ENCODE measurements around the gene CREBBP.

The CREBBP gene

DNA sequence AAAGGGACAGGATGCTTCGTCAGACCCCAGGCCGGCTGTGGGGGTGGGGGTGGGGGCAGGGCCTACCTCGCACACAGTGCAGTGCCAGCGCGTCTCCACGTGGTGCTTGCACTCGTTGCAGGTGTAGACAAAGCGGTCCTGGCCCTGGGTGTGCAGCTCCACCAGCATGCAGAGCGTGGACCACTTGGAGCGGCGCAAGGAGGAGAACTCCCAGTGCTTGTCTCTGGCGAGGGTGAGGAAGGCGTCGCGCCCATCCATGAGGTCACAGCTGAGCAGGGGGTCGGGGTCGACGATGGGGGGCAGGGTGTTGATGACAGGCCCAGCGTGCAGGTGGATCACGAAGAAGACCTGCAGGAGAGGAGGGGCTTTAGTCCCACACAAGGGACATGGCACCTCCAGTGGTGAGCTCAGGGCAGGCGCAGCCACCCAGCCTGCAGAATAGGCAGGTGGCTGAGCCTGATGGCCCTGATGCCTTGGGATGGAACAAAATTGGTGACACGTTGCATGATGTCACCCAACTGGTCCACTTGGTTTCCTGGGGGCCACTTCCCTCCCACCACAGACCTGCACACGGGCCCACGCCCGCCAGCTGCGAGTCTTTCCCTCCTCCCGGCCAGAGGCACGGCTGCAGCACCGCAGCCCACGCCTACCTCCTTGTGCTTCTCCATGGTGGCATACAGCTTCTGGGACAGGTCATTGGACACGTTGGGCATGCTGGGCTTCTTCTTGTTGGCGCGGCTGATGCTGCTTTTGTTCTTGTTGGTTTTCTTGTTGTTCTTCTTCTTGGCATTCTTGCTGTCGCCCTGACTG lies 149.2 kb downstream of the CREBBP start:
- H3K36me3 ChIP-seq (replicated peaks): peaks cover 55% of the 10 kb centered on the region
- H3K27me3 ChIP-seq (replicated peaks): no peaks in the 10 kb centered on the region
- no peak overlapping the region for H3K27ac ChIP-seq
- in situ Hi-C loops (cut with HindIII; ENCODE audit: low pct_ligation_motif_present, low sequenced_read_pairs): no loop called here
- no peak for DNase-seq
- H3K4me3 ChIP-seq (ENCODE audit: low read depth, low read length): no peak overlapping the region
- no peak for TF ChIP-seq CTCF (IDR thresholded peaks at IDR 0.05; ENCODE audit: low read depth, low read length, missing control alignments)

- peaks cover 48% of the 10 kb centered on the region for H3K36me3 ChIP-seq (replicated peaks)
- DNase-seq: no peak
- no peak for TF ChIP-seq CTCF (IDR thresholded peaks at IDR 0.05; ENCODE audit: low read depth, low read length, missing control alignments)
Measured at GRCh38 chr16:3730161-3731125, 150.1 kb downstream of the CREBBP start.

DNA sequence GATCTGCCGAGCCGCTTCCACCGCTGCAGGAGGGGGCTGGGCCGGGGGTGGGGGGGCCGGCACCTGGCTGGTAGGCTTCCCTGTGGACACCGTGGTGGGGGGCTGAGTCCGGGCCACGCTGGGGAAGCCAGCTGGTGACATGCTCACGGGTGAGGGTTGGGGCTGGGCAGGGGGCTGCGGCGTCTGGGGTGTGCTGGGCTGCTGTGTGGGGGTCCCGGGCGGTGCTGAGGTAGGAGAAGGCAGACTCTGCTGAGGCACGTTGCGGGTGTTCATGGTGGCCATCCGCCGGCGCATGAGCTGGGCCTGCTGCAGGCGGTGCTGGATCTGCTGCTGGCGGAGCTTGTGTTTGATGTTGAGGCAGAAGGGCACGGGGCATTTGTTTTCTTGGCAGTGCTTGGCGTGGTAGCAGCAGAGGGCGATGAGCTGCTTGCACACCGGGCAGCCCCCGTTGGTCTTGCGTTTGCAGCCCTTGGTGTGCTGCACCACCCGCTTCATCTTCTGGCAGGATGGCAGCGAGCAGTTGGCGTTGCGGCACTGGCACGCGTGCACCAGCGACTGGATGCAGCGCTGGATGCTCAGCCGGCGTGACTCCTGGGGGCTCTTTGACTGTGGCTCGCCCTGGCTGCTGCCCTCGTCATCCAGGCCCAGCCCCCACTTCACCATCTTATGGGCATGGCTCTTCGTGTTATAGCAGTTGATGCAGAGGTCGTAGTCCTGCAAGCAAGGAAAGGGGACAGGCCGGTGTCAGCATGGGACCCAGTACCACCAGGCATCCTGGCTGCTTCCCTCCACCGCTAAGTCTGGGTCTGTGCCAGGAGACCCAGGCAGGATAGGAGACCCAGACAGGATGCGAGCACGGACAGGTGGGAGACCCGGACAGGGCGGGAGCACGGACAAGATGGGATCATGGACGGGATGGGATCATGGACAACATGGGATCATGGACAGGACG lies 151.1 kb downstream of the CREBBP start:
- in situ Hi-C loops (cut with HindIII; ENCODE audit: low pct_ligation_motif_present, low sequenced_read_pairs): no loop called here
- DNase-seq: no peak
- Histone ChIP-seq H3K4me3 (ENCODE audit: low read depth, low read length) (no peak overlapping the region), H3K36me3 (replicated peaks) (peaks cover 47% of the 10 kb centered on the region), H3K27me3 (replicated peaks) (no peaks in the 10 kb centered on the region), H3K27ac (no peak overlapping the region)
- no peak for TF ChIP-seq CTCF (IDR thresholded peaks at IDR 0.05; ENCODE audit: low read depth, low read length, missing control alignments)

More at GRCh38 chr16:3730161-3731125, 150.1 kb downstream of the CREBBP start:
- H3K27me3 ChIP-seq (replicated peaks): no peaks in the 10 kb centered on the region
- no peak overlapping the region for H3K4me3 ChIP-seq (ENCODE audit: low read depth, low read length)
- H3K27ac ChIP-seq: no peak overlapping the region
- in situ Hi-C loops (cut with HindIII; ENCODE audit: low pct_ligation_motif_present, low sequenced_read_pairs): no loop called here

GRCh38 chr16:3728424-3729160 lies 151.9 kb downstream of the CREBBP start:
- no peak for TF ChIP-seq CTCF (IDR thresholded peaks at IDR 0.05; ENCODE audit: low read depth, low read length, missing control alignments)
- no peaks in the 10 kb centered on the region for H3K27me3 ChIP-seq (replicated peaks)
- DNase-seq: no peak
- H3K36me3 ChIP-seq (replicated peaks): peaks cover 45% of the 10 kb centered on the region
- in situ Hi-C loops (cut with HindIII; ENCODE audit: low pct_ligation_motif_present, low sequenced_read_pairs): no loop called here
- no peak overlapping the region for H3K4me3 ChIP-seq (ENCODE audit: low read depth, low read length)
- H3K27ac ChIP-seq: no peak overlapping the region
